IMR-90 (cell line): ENCODE results near the gene EPS8. TPM values are rescaled to one million over a fixed set of nuclear protein-coding genes. Genes with fewer than 3 reads are reported as not detected.

Source experiments
- ATAC-seq: fragments of 200-7000 bp; cut with Tn5 transposase; 2 replicates; pipeline ENCODE4 v1.9.1; 2020; ENCODE audit warnings: low read depth, mild to moderate bottlenecking, moderate library complexity
- BruUV-seq: library from RNA; stranded (reverse); fragments of 400-500 nt; replicated peaks from 2 replicates; lab custom pipeline; 2021; lab: Mats Ljungman, UMichigan
- CTCF ChIA-PET: fragments of 300-600 bp; formaldehyde crosslinking; extraction: SDS; loops from one replicate; lab custom pipeline; 2021; ENCODE audit warnings: antibody characterized with exemption; lab: Yijun Ruan, JAX
- POLR2A ChIA-PET: fragments of 300-600 bp; sonication (Branson Sonifier 250); formaldehyde crosslinking; loops from one replicate; lab custom pipeline; 2022; ENCODE audit warnings: antibody characterized with exemption; ENCODE audit not compliant: unreplicated experiment; lab: Charles Lee
- DNase-seq: peaks from one replicate; pipeline ENCODE4 v3.0.0; 2013
- H2AFZ ChIP-seq: replicated peaks from 2 replicates; pipeline ENCODE3; 2013; ENCODE audit warnings: low read length, mild to moderate bottlenecking; ENCODE audit not compliant: poor library complexity
- H2AK5ac ChIP-seq: 2 replicates; pipeline ENCODE4 v1.6.1; 2013; ENCODE audit warnings: low read depth, low read length, inconsistent platforms
- H2AK9ac ChIP-seq: replicated peaks from 2 replicates; pipeline ENCODE3; 2013; ENCODE audit warnings: mild to moderate bottlenecking, low read depth, low read length, moderate library complexity; ENCODE audit not compliant: poor library complexity
- H2BK120ac ChIP-seq: 2 replicates; pipeline ENCODE4 v1.6.1; 2013; ENCODE audit warnings: low read depth, low read length, inconsistent platforms
- H2BK15ac ChIP-seq: 3 replicates; pipeline ENCODE4 v1.6.1; 2013; ENCODE audit warnings: low read depth, low read length, inconsistent platforms
- H2BK20ac ChIP-seq: 2 replicates; pipeline ENCODE4 v1.6.1; 2013; ENCODE audit warnings: low read depth, mild to moderate bottlenecking, inconsistent platforms, low read length, moderate library complexity
- H2BK5ac ChIP-seq: 2 replicates; pipeline ENCODE4 v1.6.1; 2013; ENCODE audit warnings: mild to moderate bottlenecking, low read depth, low read length, inconsistent platforms; ENCODE audit not compliant: poor library complexity, severe bottlenecking
- H3K14ac ChIP-seq: replicated peaks from 2 replicates; pipeline ENCODE4 v1.6.1; 2013; ENCODE audit warnings: low read depth, low read length, inconsistent platforms
- H3K18ac ChIP-seq: 2 replicates; pipeline ENCODE4 v1.6.1; 2013; ENCODE audit warnings: low read depth, low read length, control low read depth
- H3K23ac ChIP-seq: 2 replicates; pipeline ENCODE4 v1.6.1; 2013; ENCODE audit warnings: low read depth, low read length, inconsistent platforms
- H3K27ac ChIP-seq: 2 replicates; pipeline ENCODE4 v1.5.1; 2013; ENCODE audit warnings: mild to moderate bottlenecking, control low read depth, low read length; ENCODE audit not compliant: insufficient read depth
- H3K27me3 ChIP-seq: 2 replicates; pipeline ENCODE4 v1.6.1; 2013; ENCODE audit warnings: low read length; ENCODE audit not compliant: control insufficient read depth, insufficient read depth
- H3K36me3 ChIP-seq: 2 replicates; pipeline ENCODE4 v1.6.1; 2013; ENCODE audit warnings: low read length, mixed read lengths; ENCODE audit not compliant: control insufficient read depth, insufficient read depth
- H3K4ac ChIP-seq: 2 replicates; pipeline ENCODE4 v1.6.1; 2013; ENCODE audit warnings: low read depth, low read length, inconsistent platforms
- H3K4me1 ChIP-seq: 2 replicates; pipeline ENCODE4 v1.6.1; 2013; ENCODE audit warnings: low read length, mixed read lengths; ENCODE audit not compliant: control insufficient read depth, insufficient read depth
- H3K4me2 ChIP-seq: 2 replicates; pipeline ENCODE4 v1.6.1; 2013; ENCODE audit warnings: low read depth, mild to moderate bottlenecking, control low read depth, low read length, moderate library complexity
- H3K4me3 ChIP-seq: 2 replicates; pipeline ENCODE4 v1.5.1; 2013; ENCODE audit warnings: low read depth, mild to moderate bottlenecking, control low read depth, low read length, moderate library complexity; ENCODE audit not compliant: insufficient read depth
- H3K56ac ChIP-seq: 2 replicates; pipeline ENCODE4 v1.6.1; 2013; ENCODE audit warnings: low read length, inconsistent platforms; ENCODE audit not compliant: insufficient read depth; ENCODE audit errors: extremely low read depth
- H3K79me1 ChIP-seq, 2 experiments: 2 replicates each; pipeline ENCODE4 v1.6.1; 2013; ENCODE audit warnings: low read length in 2 of 2, inconsistent platforms in 1 of 2, low read depth in 1 of 2
- H3K9ac ChIP-seq: 2 replicates; pipeline ENCODE4 v1.6.1; 2013; ENCODE audit warnings: low read depth, low read length, control low read depth
- H3K9me1 ChIP-seq: 2 replicates; pipeline ENCODE4 v1.6.1; 2013; ENCODE audit warnings: low read length, inconsistent platforms; ENCODE audit not compliant: insufficient read depth
- H3K9me3 ChIP-seq: 2 replicates; pipeline ENCODE4 v1.6.1; 2013; ENCODE audit warnings: low read length; ENCODE audit not compliant: control insufficient read depth, insufficient read depth
- H4K20me1 ChIP-seq: 2 replicates; pipeline ENCODE4 v1.6.1; 2013; ENCODE audit warnings: low read length, inconsistent platforms; ENCODE audit not compliant: insufficient read depth
- H4K5ac ChIP-seq: 2 replicates; pipeline ENCODE4 v1.6.1; 2013; ENCODE audit warnings: mild to moderate bottlenecking, low read depth, low read length, control low read depth
- H4K8ac ChIP-seq, 2 experiments: 2 replicates each; pipeline ENCODE4 v1.6.1; 2013; ENCODE audit warnings: low read depth in 2 of 2, low read length in 2 of 2, control low read depth in 1 of 2, inconsistent platforms in 1 of 2
- H4K91ac ChIP-seq: 2 replicates; pipeline ENCODE4 v1.6.1; 2013; ENCODE audit warnings: low read depth, low read length, inconsistent platforms; ENCODE audit not compliant: insufficient read depth
- MAFK ChIP-seq: IDR thresholded peaks from 2 replicates; pipeline ENCODE4 v1.6.1; 2012; ENCODE audit warnings: low read depth, low read length, improper control_type of control experiment
- NFE2L2 ChIP-seq: fragments of 150-350 bp; IDR thresholded peaks from 2 replicates; pipeline ENCODE4 v1.6.1; 2016; ENCODE audit warnings: low read depth, mild to moderate bottlenecking, low read length
- WGBS, 2 experiments: methylation state at CpG; one replicate each; pipeline versions ENCODE4 v1.1.5 to v1.1.7; 2013; ENCODE audit warnings: missing lambda C conversion rate in 2 of 2; ENCODE audit not compliant: insufficient read length in 1 of 2; ENCODE audit errors: extremely low coverage in 2 of 2; 5-methylcytosine and 5-hydroxymethylcytosine counted together
- dilution Hi-C: fragments of 300-500 bp; cut with HindIII; formaldehyde crosslinking; loops from one replicate; pipeline ENCODE4 v1.14.3; 2018; ENCODE audit warnings: low sequenced_read_pairs; ENCODE audit not compliant: unreplicated experiment
- in situ Hi-C: fragments of 300-500 bp; cut with MboI; formaldehyde crosslinking; loops from 3 replicates; pipeline ENCODE4 v1.14.3; 2019; ENCODE audit warnings: low sequenced_read_pairs, inconsistent platforms, mixed read lengths
- intact Hi-C: fragments of 100-400 bp; cut with micrococcal nuclease; formaldehyde crosslinking; loops from 2 replicates; pipeline ENCODE4 v1.10.0; 2022
- polyA plus RNA-seq, 3 experiments: library from polyadenylated mRNA; depleted of rRNA; stranded (reverse); fragments of >200 nt; gene quantifications; 2 replicates each; pipeline ENCODE4 v1.2.3, GENCODE V29; 2012; ENCODE audit warnings: low replicate concordance in 1 of 3
- total RNA-seq: library from RNA; depleted of rRNA; stranded (reverse); fragments of >200 nt; gene quantifications from 2 replicates; pipeline ENCODE4 v1.2.3, GENCODE V29; 2012

The EPS8 gene
- total and polyA plus RNA-seq, 2 of the 4 experiments (the other 2 are of a cell fraction), result 45.1 to 104 TPM

GRCh38 chr12:15782667-15783066, 6.5 kb downstream of the EPS8 start:
- H2AK9ac ChIP-seq, result no peak overlapping the region
- no peak overlapping the region for H3K4me3 ChIP-seq
- TF ChIP-seq NFE2L2 (no peak), MAFK (no peak)
- H3K56ac ChIP-seq, result no peak overlapping the region
- H4K5ac ChIP-seq, result no peak overlapping the region
- no peak overlapping the region for H3K18ac ChIP-seq
- BruUV-seq, result no TSS peak
- H3K9me1 ChIP-seq, result peaks cover 7% of the 10 kb centered on the region
- ATAC-seq (no peak), DNase-seq (no peak)
- peaks cover 11 to 40% of the 10 kb centered on the region in 2 experiments for H3K79me1 ChIP-seq
- in situ Hi-C loops (no loop called here), dilution Hi-C loops (no loop called here), intact Hi-C loops (loop anchor here (10.0 kb wide), 1 partner anchor 248 kb away; no protein-coding TSS in a partner anchor)
- no peak overlapping the region for H2BK120ac ChIP-seq
- no peaks in the 10 kb centered on the region for H3K27me3 ChIP-seq
- H2BK20ac ChIP-seq, result no peak overlapping the region
- peaks cover 14% of the 10 kb centered on the region for H3K4me1 ChIP-seq
- no peak overlapping the region for H3K23ac ChIP-seq
- no peak overlapping the region for H4K8ac ChIP-seq
- no peaks in the 10 kb centered on the region for H3K9me3 ChIP-seq
- H3K4me2 ChIP-seq, result no peak overlapping the region
- H2AFZ ChIP-seq, result no peak overlapping the region
- no peak overlapping the region for H2AK5ac ChIP-seq
- no CpG with 5 or more reads among the region's 8 CpGs for WGBS, 2 experiments
- H4K20me1 ChIP-seq, result peaks cover 4% of the 10 kb centered on the region; the same call in 1 of the 2 replicates
- H4K91ac ChIP-seq, result no peak overlapping the region
- POLR2A ChIA-PET, result no interaction called here
- no peak overlapping the region for H3K14ac ChIP-seq
- H3K36me3 ChIP-seq, result no peaks in the 10 kb centered on the region; the same call in 1 of the 2 replicates
- 0 out of 3 replicates have a peak overlapping the region, but pooled peaks have one; percentile 20 for H2BK15ac ChIP-seq
- no peak overlapping the region for H3K27ac ChIP-seq
- no peak overlapping the region for H3K9ac ChIP-seq
- H2BK5ac ChIP-seq, result no peak overlapping the region
- no peak overlapping the region for H3K4ac ChIP-seq
- CTCF ChIA-PET, result no interaction called here
